Activated T-cell treated with anti-CD3 and anti-CD28 coated beads, Interleukin-2, amount 50 U/mL, for 4 hours (primary cell): ENCODE measurements around the gene ASCL2. TPM values are rescaled to one million over a fixed set of nuclear protein-coding genes. Genes with fewer than 3 reads are reported as not detected.

Experiments used
- ATAC-seq, 2 donors: fragments of 200-7000 bp; cut with Tn5 transposase; one replicate each; pipeline ENCODE4 v1.10.0; 2021
- DNase-seq: peaks from one replicate; pipeline ENCODE4 v3.0.0-alpha.2; 2020
- H3K27me3 Mint-ChIP-seq: one replicate; pipeline ENCODE4 v1.8.0; 2021; ENCODE audit warnings: low read depth, mixed read lengths
- H3K36me3 Mint-ChIP-seq: one replicate; pipeline ENCODE4 v1.8.0; 2022; ENCODE audit warnings: mixed read lengths; ENCODE audit not compliant: insufficient read depth
- H3K4me1 Mint-ChIP-seq: one replicate; pipeline ENCODE4 v1.8.0; 2021; ENCODE audit warnings: low read depth, mixed read lengths
- H3K4me3 Mint-ChIP-seq: one replicate; pipeline ENCODE4 v1.8.0; 2021; ENCODE audit warnings: mild to moderate bottlenecking, moderate library complexity, mixed read lengths
- H3K9me3 Mint-ChIP-seq: one replicate; pipeline ENCODE4 v1.8.0; 2021; ENCODE audit warnings: mixed read lengths
- total RNA-seq, 3 donors: library from RNA; stranded (reverse); gene quantifications; one replicate each; pipeline ENCODE4 v1.2.1, GENCODE V29; 2021

Gene ASCL2
- total RNA-seq, 3 donors from 2014 or later, result 1.2 to 2.4 (median 1.7) TPM

- no peaks in the 10 kb centered on the region for H3K27me3 Mint-ChIP-seq
- peaks cover 18% of the 10 kb centered on the region for H3K9me3 Mint-ChIP-seq
- ATAC-seq, result no peak
- no peak overlapping the region for H3K4me3 Mint-ChIP-seq
- H3K4me1 Mint-ChIP-seq, result no peaks in the 10 kb centered on the region
- DNase-seq, result no peak
- no peaks in the 10 kb centered on the region for H3K36me3 Mint-ChIP-seq
These were observed 34.6 kb downstream of the ASCL2 start for GRCh38 chr11:2235588-2236326.

GRCh38 chr11:2234963-2235362 lies 35.4 kb downstream of the ASCL2 start:
- H3K27me3 Mint-ChIP-seq, result peaks cover 2% of the 10 kb centered on the region
- H3K36me3 Mint-ChIP-seq, result no peaks in the 10 kb centered on the region
- no peak for ATAC-seq
- H3K4me1 Mint-ChIP-seq, result no peaks in the 10 kb centered on the region
- H3K9me3 Mint-ChIP-seq, result peaks cover 20% of the 10 kb centered on the region
- no peak for DNase-seq
- H3K4me3 Mint-ChIP-seq, result no peak overlapping the region

- Mint-ChIP-seq H3K27me3 (peaks cover 2% of the 10 kb centered on the region), H3K4me3 (no peak overlapping the region), H3K4me1 (no peaks in the 10 kb centered on the region), H3K36me3 (peaks cover 2% of the 10 kb centered on the region), H3K9me3 (peaks cover 24% of the 10 kb centered on the region)
- ATAC-seq, result no peak
- no peak for DNase-seq
These were observed 36.5 kb downstream of the ASCL2 start for GRCh38 chr11:2233693-2234455.

- DNase-seq (no peak), ATAC-seq (no peak)
- Mint-ChIP-seq H3K27me3 (peaks cover 4% of the 10 kb centered on the region), H3K36me3 (peaks cover 2% of the 10 kb centered on the region), H3K4me1 (no peaks in the 10 kb centered on the region), H3K9me3 (peaks cover 29% of the 10 kb centered on the region), H3K4me3 (no peak overlapping the region)
These were observed 40.6 kb downstream of the ASCL2 start for GRCh38 chr11:2229713-2230297.

- no peak for ATAC-seq
- H3K27me3 Mint-ChIP-seq, result peaks cover 7% of the 10 kb centered on the region
- H3K9me3 Mint-ChIP-seq, result peaks cover 17% of the 10 kb centered on the region
- peaks cover under 1% of the 10 kb centered on the region for H3K36me3 Mint-ChIP-seq
- H3K4me3 Mint-ChIP-seq, result no peak overlapping the region
- no peak for DNase-seq
- H3K4me1 Mint-ChIP-seq, result no peaks in the 10 kb centered on the region
These were observed 46.1 kb downstream of the ASCL2 start for GRCh38 chr11:2224254-2224653.

GRCh38 chr11:2223153-2223794 lies 47.1 kb downstream of the ASCL2 start:
- peaks cover 13% of the 10 kb centered on the region for H3K9me3 Mint-ChIP-seq
- no peaks in the 10 kb centered on the region for H3K4me1 Mint-ChIP-seq

GRCh38 chr11:2222451-2222850 lies 47.9 kb downstream of the ASCL2 start:
- Mint-ChIP-seq H3K9me3 (peaks cover 13% of the 10 kb centered on the region), H3K4me3 (no peak overlapping the region), H3K27me3 (peaks cover 7% of the 10 kb centered on the region), H3K4me1 (no peaks in the 10 kb centered on the region), H3K36me3 (no peaks in the 10 kb centered on the region)
- ATAC-seq (no peak), DNase-seq (no peak)

More at GRCh38 chr11:2223153-2223794, 47.1 kb downstream of the ASCL2 start:
- Mint-ChIP-seq H3K4me3 (no peak overlapping the region), H3K36me3 (no peaks in the 10 kb centered on the region), H3K27me3 (peaks cover 7% of the 10 kb centered on the region)
- DNase-seq, result no peak
- no peak for ATAC-seq

GRCh38 chr11:2221591-2221990 lies 48.8 kb downstream of the ASCL2 start:
- ATAC-seq, result no peak
- no peaks in the 10 kb centered on the region for H3K4me1 Mint-ChIP-seq
- H3K36me3 Mint-ChIP-seq, result no peaks in the 10 kb centered on the region
- peaks cover 13% of the 10 kb centered on the region for H3K9me3 Mint-ChIP-seq
- peaks cover 7% of the 10 kb centered on the region for H3K27me3 Mint-ChIP-seq
- DNase-seq, result no peak
- no peak overlapping the region for H3K4me3 Mint-ChIP-seq

GRCh38 chr11:2221024-2221423 lies 49.4 kb downstream of the ASCL2 start:
- no peak overlapping the region for H3K4me3 Mint-ChIP-seq
- peaks cover 13% of the 10 kb centered on the region for H3K9me3 Mint-ChIP-seq
- no peaks in the 10 kb centered on the region for H3K4me1 Mint-ChIP-seq
- DNase-seq (no peak), ATAC-seq (no peak)
- peaks cover 7% of the 10 kb centered on the region for H3K27me3 Mint-ChIP-seq
- no peaks in the 10 kb centered on the region for H3K36me3 Mint-ChIP-seq

GRCh38 chr11:2220173-2220771 lies 50.1 kb downstream of the ASCL2 start:
- Mint-ChIP-seq H3K27me3 (peaks cover 4% of the 10 kb centered on the region), H3K4me3 (no peak overlapping the region), H3K9me3 (peaks cover 9% of the 10 kb centered on the region), H3K36me3 (no peaks in the 10 kb centered on the region), H3K4me1 (no peaks in the 10 kb centered on the region)
- ATAC-seq (no peak), DNase-seq (no peak)

- Mint-ChIP-seq H3K36me3 (no peaks in the 10 kb centered on the region), H3K9me3 (peaks cover 9% of the 10 kb centered on the region), H3K4me3 (no peak overlapping the region), H3K4me1 (no peaks in the 10 kb centered on the region), H3K27me3 (peaks cover 4% of the 10 kb centered on the region)
- no peak for ATAC-seq
- no peak for DNase-seq
These were observed 50.9 kb downstream of the ASCL2 start for GRCh38 chr11:2219318-2220017.
